ENCODE measurements around the gene NAT14. TPM values are rescaled to one million over a fixed set of nuclear protein-coding genes. Genes with fewer than 3 reads are reported as not detected.

NAT14 gene
- total and polyA plus RNA-seq, 7 experiments from 2014 or later: 1.7 to 12.8 (median 3.5) TPM

- no peaks in the 10 kb centered on the region for H3K27me3 ChIP-seq (ENCODE audit: control insufficient read depth in 2 of 2, insufficient read depth in 2 of 2, low read length in 2 of 2)
- H3K27me3 Mint-ChIP-seq: peaks cover 0 to 8% (median 6%) of the 10 kb centered on the region in 5 donors
- DNase-seq: peak; percentile 81 to 98 (median 92)
- peak overlapping the region; percentile 46 for H3K27ac ChIP-seq (ENCODE audit: low read depth, low read length)
- peaks cover 0 to 22% (median 10%) of the 10 kb centered on the region in 7 donors for H3K4me1 Mint-ChIP-seq
- H3K4me1 ChIP-seq (ENCODE audit: control insufficient read depth in 2 of 2, insufficient read depth in 2 of 2, low read length in 2 of 2): peaks cover 4% of the 10 kb centered on the region in 2 donors
- H3K36me3 Mint-ChIP-seq: peaks cover 0 to 14% (median 0%) of the 10 kb centered on the region in 5 donors
- intact Hi-C loops (cut with micrococcal nuclease): loop anchor here (1.0 to 5.0 kb wide), 11 partner anchors 18 to 851 kb away; partner anchors contain the start of genes NAT14 (in 2 of the 2), PPP1R12C (in 1 of the 2), PPP6R1 (in 1 of the 2) and RPL28 (in 1 of the 2)
- H3K4me3 ChIP-seq (ENCODE audit: low read length): peak overlapping the region; percentile 79
- peak overlapping the region; percentile 78 to 89 (median 84) for H3K4me3 Mint-ChIP-seq
- no peaks in the 10 kb centered on the region for H3K36me3 ChIP-seq (ENCODE audit: control insufficient read depth in 2 of 3, insufficient read depth in 3 of 3, low read length in 3 of 3)
- ChIA-PET CTCF (interaction anchor here (0.6 to 2.9 kb wide), 30 partner anchors 10 to 362 kb away, joined by 3 to 71 read pairs (median 4); partner anchors contain the start of genes ISOC2, TMEM238, ZNF628 and ZNF865), POLR2A (interaction anchor here (0.8 to 1.2 kb wide), 7 partner anchors 27 to 362 kb away, joined by 3 to 7 read pairs (median 4); partner anchors contain the start of genes FIZ1, TMEM238, ZNF628 and ZNF784)
- no peaks in the 10 kb centered on the region for H3K9me3 ChIP-seq (ENCODE audit: control insufficient read depth in 2 of 3, low read length in 3 of 3)
- ATAC-seq: peak; percentile 98
- peak overlapping the region; percentile 59 to 96 (median 82) for H3K27ac Mint-ChIP-seq
- peaks cover 0 to 9% (median 0%) of the 10 kb centered on the region in 11 donors for H3K9me3 Mint-ChIP-seq
Measured at GRCh38 chr19:55503502-55504251, 18.7 kb downstream of the NAT14 start.

- no peaks in the 10 kb centered on the region for H3K36me3 ChIP-seq (ENCODE audit: control insufficient read depth in 2 of 3, insufficient read depth in 3 of 3, low read length in 3 of 3)
- peak overlapping the region; percentile 79 for H3K4me3 ChIP-seq (ENCODE audit: low read length)
- ChIA-PET POLR2A (interaction anchor here (0.8 to 1.2 kb wide), 8 partner anchors 18 to 363 kb away, joined by 3 to 7 read pairs (median 4); partner anchors contain the start of genes FIZ1, TMEM238, ZNF628 and ZNF784), CTCF (interaction anchor here (0.7 to 2.9 kb wide), 28 partner anchors 9 to 363 kb away, joined by 3 to 71 read pairs (median 4); partner anchors contain the start of genes ISOC2, TMEM238, ZNF628 and ZNF865)
- peak overlapping the region in 8 of 10 donors; percentile 78 to 89 (median 84) for H3K4me3 Mint-ChIP-seq
- H3K27ac ChIP-seq (ENCODE audit: low read depth, low read length): no peak overlapping the region
- H3K36me3 Mint-ChIP-seq: peaks cover 0 to 14% (median 0%) of the 10 kb centered on the region in 5 donors
- DNase-seq: no peak
- peaks cover 0 to 8% (median 6%) of the 10 kb centered on the region in 5 donors for H3K27me3 Mint-ChIP-seq
- peak overlapping the region in 6 of 9 donors; percentile 59 to 92 (median 82) for H3K27ac Mint-ChIP-seq
- no peaks in the 10 kb centered on the region for H3K27me3 ChIP-seq (ENCODE audit: control insufficient read depth in 2 of 2, insufficient read depth in 2 of 2, low read length in 2 of 2)
- H3K9me3 Mint-ChIP-seq: peaks cover 0 to 9% (median 0%) of the 10 kb centered on the region in 11 donors
- peaks cover 0 to 22% (median 10%) of the 10 kb centered on the region in 7 donors for H3K4me1 Mint-ChIP-seq
- no peak for ATAC-seq
- H3K9me3 ChIP-seq (ENCODE audit: control insufficient read depth in 2 of 3, low read length in 3 of 3): no peaks in the 10 kb centered on the region
- intact Hi-C loops (cut with micrococcal nuclease): loop anchor here in 1 of 2 donors (1.0 to 5.0 kb wide), 5 partner anchors 36 to 852 kb away; partner anchors contain the start of gene PPP1R12C
- peaks cover 4% of the 10 kb centered on the region in 2 donors for H3K4me1 ChIP-seq (ENCODE audit: control insufficient read depth in 2 of 2, insufficient read depth in 2 of 2, low read length in 2 of 2)
Measured at GRCh38 chr19:55504252-55504603, 19.2 kb downstream of the NAT14 start.

GRCh38 chr19:55504981-55505380, 20.0 kb downstream of the NAT14 start:
- no peak overlapping the region for H3K27ac Mint-ChIP-seq
- no peak for DNase-seq
- CTCF ChIA-PET: interaction anchor here (0.8 to 2.9 kb wide), 7 partner anchors 34 to 364 kb away, joined by 3 to 71 read pairs (median 11); partner anchors contain the start of gene ZNF865
- H3K4me1 ChIP-seq (ENCODE audit: control insufficient read depth in 2 of 2, insufficient read depth in 2 of 2, low read length in 2 of 2): peaks cover 4% of the 10 kb centered on the region in 2 donors
- no peak for ATAC-seq
- intact Hi-C loops (cut with micrococcal nuclease): loop anchor here in 1 of 2 donors (1.0 to 5.0 kb wide), 5 partner anchors 37 to 853 kb away; partner anchors contain the start of gene PPP1R12C
- H3K36me3 ChIP-seq (ENCODE audit: control insufficient read depth in 2 of 3, insufficient read depth in 3 of 3, low read length in 3 of 3): no peaks in the 10 kb centered on the region
- peaks cover 0 to 8% (median 6%) of the 10 kb centered on the region in 5 donors for H3K27me3 Mint-ChIP-seq
- no peak overlapping the region for H3K4me3 ChIP-seq (ENCODE audit: low read length)
- H3K4me1 Mint-ChIP-seq: peaks cover 0 to 22% (median 10%) of the 10 kb centered on the region in 7 donors
- POLR2A ChIA-PET: interaction anchor here (0.8 kb wide), 1 partner anchor 19 kb away, joined by 3 read pairs; no protein-coding TSS in a partner anchor
- H3K9me3 Mint-ChIP-seq: peaks cover 0 to 9% (median 0%) of the 10 kb centered on the region in 11 donors
- H3K4me3 Mint-ChIP-seq: no peak overlapping the region
- peaks cover 0 to 14% (median 0%) of the 10 kb centered on the region in 5 donors for H3K36me3 Mint-ChIP-seq
- no peaks in the 10 kb centered on the region for H3K27me3 ChIP-seq (ENCODE audit: control insufficient read depth in 2 of 2, insufficient read depth in 2 of 2, low read length in 2 of 2)
- H3K27ac ChIP-seq (ENCODE audit: low read depth, low read length): no peak overlapping the region
- no peaks in the 10 kb centered on the region for H3K9me3 ChIP-seq (ENCODE audit: control insufficient read depth in 2 of 3, low read length in 3 of 3)

- no peaks in the 10 kb centered on the region for H3K27me3 ChIP-seq (ENCODE audit: control insufficient read depth in 2 of 2, insufficient read depth in 2 of 2, low read length in 2 of 2)
- intact Hi-C loops (cut with micrococcal nuclease): no loop called here
- Mint-ChIP-seq H3K9me3 (peaks cover 0 to 2% (median 0%) of the 10 kb centered on the region in 11 donors), H3K4me3 (no peak overlapping the region), H3K27ac (peak overlapping the region in 1 of 9 donors; percentile 6), H3K27me3 (peaks cover 0 to 21% (median 14%) of the 10 kb centered on the region in 5 donors), H3K36me3 (peaks cover 0 to 5% (median 0%) of the 10 kb centered on the region in 5 donors), H3K4me1 (peaks cover 0 to 12% (median 9%) of the 10 kb centered on the region in 7 donors)
- H3K27ac ChIP-seq (ENCODE audit: low read depth, low read length): no peak overlapping the region
- no peak for DNase-seq
- no peak overlapping the region for H3K4me3 ChIP-seq (ENCODE audit: low read length)
- H3K9me3 ChIP-seq (ENCODE audit: control insufficient read depth in 2 of 3, low read length in 3 of 3): no peaks in the 10 kb centered on the region
- ATAC-seq: no peak
- CTCF ChIA-PET: interaction anchor here (0.8 kb wide), 2 partner anchors 123 to 124 kb away, joined by 3 read pairs; no protein-coding TSS in a partner anchor
- POLR2A ChIA-PET: interaction anchor here (0.7 kb wide), 1 partner anchor 46 kb away, joined by 4 read pairs; the partner anchor contains the start of gene ISOC2
- H3K36me3 ChIP-seq (ENCODE audit: control insufficient read depth in 2 of 3, insufficient read depth in 3 of 3, low read length in 3 of 3): no peaks in the 10 kb centered on the region
- peaks cover 4% of the 10 kb centered on the region in 2 donors for H3K4me1 ChIP-seq (ENCODE audit: control insufficient read depth in 2 of 2, insufficient read depth in 2 of 2, low read length in 2 of 2)
Measured at GRCh38 chr19:55508120-55508519, 23.1 kb downstream of the NAT14 start.

- no peaks in the 10 kb centered on the region for H3K27me3 ChIP-seq (ENCODE audit: control insufficient read depth in 2 of 2, insufficient read depth in 2 of 2, low read length in 2 of 2)
- Mint-ChIP-seq H3K9me3 (no peaks in the 10 kb centered on the region), H3K27me3 (peaks cover 0 to 4% (median 3%) of the 10 kb centered on the region in 5 donors), H3K4me3 (peak overlapping the region; percentile 74 to 89 (median 84)), H3K36me3 (no peaks in the 10 kb centered on the region), H3K4me1 (peaks cover 0 to 4% (median 4%) of the 10 kb centered on the region in 7 donors), H3K27ac (peak overlapping the region in 8 of 9 donors; percentile 55 to 96 (median 83))
- peak overlapping the region; percentile 48 for H3K4me3 ChIP-seq (ENCODE audit: low read length)
- ChIA-PET POLR2A (interaction anchor here (0.8 to 1.0 kb wide), 3 partner anchors 108 to 110 kb away, joined by 3 to 4 read pairs (median 4); no protein-coding TSS in a partner anchor), CTCF (interaction anchor here (0.6 to 5.2 kb wide), 8 partner anchors 13 to 115 kb away, joined by 3 to 74 read pairs (median 4); no protein-coding TSS in a partner anchor)
- peak overlapping the region; percentile 66 for H3K27ac ChIP-seq (ENCODE audit: low read depth, low read length)
- no peaks in the 10 kb centered on the region for H3K36me3 ChIP-seq (ENCODE audit: control insufficient read depth in 2 of 3, insufficient read depth in 3 of 3, low read length in 3 of 3)
- ATAC-seq: peak; percentile 100
- intact Hi-C loops (cut with micrococcal nuclease): loop anchor here (1.0 to 5.0 kb wide), 5 partner anchors 70 to 114 kb away; partner anchors contain the start of gene FIZ1 (in 1 of the 2)
- H3K9me3 ChIP-seq (ENCODE audit: control insufficient read depth in 2 of 3, low read length in 3 of 3): no peaks in the 10 kb centered on the region
- peaks cover 3 to 4% of the 10 kb centered on the region in 2 donors for H3K4me1 ChIP-seq (ENCODE audit: control insufficient read depth in 2 of 2, insufficient read depth in 2 of 2, low read length in 2 of 2)
- peak; percentile 77 to 94 (median 85) for DNase-seq
Measured at GRCh38 chr19:55516878-55517620, 32.1 kb downstream of the NAT14 start.

Data from naive thymus-derived CD4-positive, alpha-beta T cell (primary cell).